ENCODE measurements around the gene RIC3.

Gene RIC3

GRCh38 chr11:8107642-8108041, 61.2 kb downstream of the RIC3 start:
- Histone ChIP-seq H3K4ac (ENCODE audit: low read depth, low read length) (no peak overlapping the region), H3K4me3 (ENCODE audit: low read length) (no peak overlapping the region), H3K18ac (ENCODE audit: low read length) (no peak overlapping the region), H3K79me1 (ENCODE audit: low read length) (no peaks in the 10 kb centered on the region), H3K79me2 (ENCODE audit: control insufficient read depth, insufficient read depth, low read length) (no peaks in the 10 kb centered on the region), H3K4me2 (ENCODE audit: low read length) (no peak overlapping the region), H3K4me1 (ENCODE audit: control insufficient read depth, low read depth, low read length) (no peaks in the 10 kb centered on the region), H3K56ac (ENCODE audit: low read length) (no peak overlapping the region), H2BK120ac (ENCODE audit: low read depth, low read length) (no peak overlapping the region), H3K23ac (ENCODE audit: low read length) (no peak overlapping the region), H2AK5ac (ENCODE audit: low read length) (no peak overlapping the region), H4K5ac (ENCODE audit: low read length) (no peak overlapping the region), H2BK15ac (replicated peaks; ENCODE audit: low read depth) (no peak overlapping the region), H3K27me3 (ENCODE audit: insufficient read depth, low read length, poor library complexity) (no peaks in the 10 kb centered on the region), H3K36me3 (ENCODE audit: control insufficient read depth, insufficient read depth, low read length) (no peaks in the 10 kb centered on the region), H3K9ac (ENCODE audit: low read length) (no peak overlapping the region), H3K27ac (ENCODE audit: low read depth, low read length) (no peak overlapping the region), H4K8ac (ENCODE audit: low read depth, low read length) (no peak overlapping the region), H2BK5ac (ENCODE audit: low read length) (no peak overlapping the region)
- WGBS (ENCODE audit: extremely low coverage, insufficient coverage, low lambda C conversion rate): no CpG with 5 or more reads among the region's 5 CpGs
- no peak for DNase-seq

GRCh38 chr11:8106679-8107078, 62.1 kb downstream of the RIC3 start:
- H2BK5ac ChIP-seq (ENCODE audit: low read length): no peak overlapping the region
- no peaks in the 10 kb centered on the region for H3K79me2 ChIP-seq (ENCODE audit: control insufficient read depth, insufficient read depth, low read length)
- H3K79me1 ChIP-seq (ENCODE audit: low read length): no peaks in the 10 kb centered on the region
- H3K18ac ChIP-seq (ENCODE audit: low read length): no peak overlapping the region
- H3K27ac ChIP-seq (ENCODE audit: low read depth, low read length): no peak overlapping the region
- no peak overlapping the region for H2BK15ac ChIP-seq (replicated peaks; ENCODE audit: low read depth)
- no peaks in the 10 kb centered on the region for H3K27me3 ChIP-seq (ENCODE audit: insufficient read depth, low read length, poor library complexity)
- DNase-seq: no peak
- WGBS (ENCODE audit: extremely low coverage, insufficient coverage, low lambda C conversion rate): no CpG with 5 or more reads among the region's 2 CpGs
- no peak overlapping the region for H4K5ac ChIP-seq (ENCODE audit: low read length)
- no peak overlapping the region for H4K8ac ChIP-seq (ENCODE audit: low read depth, low read length)
- H3K56ac ChIP-seq (ENCODE audit: low read length): no peak overlapping the region
- no peak overlapping the region for H2BK120ac ChIP-seq (ENCODE audit: low read depth, low read length)
- no peak overlapping the region for H2AK5ac ChIP-seq (ENCODE audit: low read length)
- H3K4me1 ChIP-seq (ENCODE audit: control insufficient read depth, low read depth, low read length): no peaks in the 10 kb centered on the region
- no peaks in the 10 kb centered on the region for H3K36me3 ChIP-seq (ENCODE audit: control insufficient read depth, insufficient read depth, low read length)
- H3K4ac ChIP-seq (ENCODE audit: low read depth, low read length): no peak overlapping the region
- H3K23ac ChIP-seq (ENCODE audit: low read length): no peak overlapping the region
- H3K4me2 ChIP-seq (ENCODE audit: low read length): no peak overlapping the region
- no peak overlapping the region for H3K9ac ChIP-seq (ENCODE audit: low read length)
- H3K4me3 ChIP-seq (ENCODE audit: low read length): no peak overlapping the region

- Histone ChIP-seq H3K27me3 (ENCODE audit: insufficient read depth, low read length, poor library complexity) (no peaks in the 10 kb centered on the region), H3K9ac (ENCODE audit: low read length) (no peak overlapping the region), H3K4me1 (ENCODE audit: control insufficient read depth, low read depth, low read length) (no peaks in the 10 kb centered on the region), H3K27ac (ENCODE audit: low read depth, low read length) (no peak overlapping the region), H3K4ac (ENCODE audit: low read depth, low read length) (no peak overlapping the region), H3K18ac (ENCODE audit: low read length) (no peak overlapping the region), H2AK5ac (ENCODE audit: low read length) (no peak overlapping the region), H3K36me3 (ENCODE audit: control insufficient read depth, insufficient read depth, low read length) (no peaks in the 10 kb centered on the region), H4K8ac (ENCODE audit: low read depth, low read length) (no peak overlapping the region), H3K79me2 (ENCODE audit: control insufficient read depth, insufficient read depth, low read length) (no peaks in the 10 kb centered on the region), H3K79me1 (ENCODE audit: low read length) (no peaks in the 10 kb centered on the region), H3K4me3 (ENCODE audit: low read length) (no peak overlapping the region), H3K56ac (ENCODE audit: low read length) (no peak overlapping the region), H2BK5ac (ENCODE audit: low read length) (no peak overlapping the region), H3K4me2 (ENCODE audit: low read length) (no peak overlapping the region), H4K5ac (ENCODE audit: low read length) (no peak overlapping the region), H3K23ac (ENCODE audit: low read length) (no peak overlapping the region), H2BK120ac (ENCODE audit: low read depth, low read length) (no peak overlapping the region), H2BK15ac (replicated peaks; ENCODE audit: low read depth) (no peak overlapping the region)
- DNase-seq: no peak
- WGBS (ENCODE audit: extremely low coverage, insufficient coverage, low lambda C conversion rate): no CpG with 5 or more reads among the region's 3 CpGs
Observed at GRCh38 chr11:8105666-8106065, 63.2 kb downstream of the RIC3 start.

- H3K56ac ChIP-seq (ENCODE audit: low read length): no peak overlapping the region
- H3K23ac ChIP-seq (ENCODE audit: low read length): no peak overlapping the region
- no peak overlapping the region for H4K8ac ChIP-seq (ENCODE audit: low read depth, low read length)
- no peak overlapping the region for H3K9ac ChIP-seq (ENCODE audit: low read length)
- H2BK15ac ChIP-seq (replicated peaks; ENCODE audit: low read depth): no peak overlapping the region
- H2BK5ac ChIP-seq (ENCODE audit: low read length): no peak overlapping the region
- no peak overlapping the region for H3K27ac ChIP-seq (ENCODE audit: low read depth, low read length)
- no peak overlapping the region for H2AK5ac ChIP-seq (ENCODE audit: low read length)
- H2BK120ac ChIP-seq (ENCODE audit: low read depth, low read length): no peak overlapping the region
- no CpG with 5 or more reads among the region's 4 CpGs for WGBS (ENCODE audit: extremely low coverage, insufficient coverage, low lambda C conversion rate)
- H3K79me1 ChIP-seq (ENCODE audit: low read length): no peaks in the 10 kb centered on the region
- no peaks in the 10 kb centered on the region for H3K36me3 ChIP-seq (ENCODE audit: control insufficient read depth, insufficient read depth, low read length)
- H3K4me1 ChIP-seq (ENCODE audit: control insufficient read depth, low read depth, low read length): no peaks in the 10 kb centered on the region
- DNase-seq: no peak
- H4K5ac ChIP-seq (ENCODE audit: low read length): no peak overlapping the region
- no peak overlapping the region for H3K4me3 ChIP-seq (ENCODE audit: low read length)
- H3K4me2 ChIP-seq (ENCODE audit: low read length): no peak overlapping the region
- no peak overlapping the region for H3K18ac ChIP-seq (ENCODE audit: low read length)
- no peak overlapping the region for H3K4ac ChIP-seq (ENCODE audit: low read depth, low read length)
- H3K79me2 ChIP-seq (ENCODE audit: control insufficient read depth, insufficient read depth, low read length): no peaks in the 10 kb centered on the region
- H3K27me3 ChIP-seq (ENCODE audit: insufficient read depth, low read length, poor library complexity): no peaks in the 10 kb centered on the region
Observed at GRCh38 chr11:8105133-8105532, 63.7 kb downstream of the RIC3 start.

GRCh38 chr11:8103909-8104308, 64.9 kb downstream of the RIC3 start:
- Histone ChIP-seq H3K56ac (ENCODE audit: low read length) (no peak overlapping the region), H3K4me2 (ENCODE audit: low read length) (no peak overlapping the region), H3K23ac (ENCODE audit: low read length) (no peak overlapping the region), H4K8ac (ENCODE audit: low read depth, low read length) (no peak overlapping the region), H3K4me3 (ENCODE audit: low read length) (no peak overlapping the region), H3K9ac (ENCODE audit: low read length) (no peak overlapping the region), H3K4ac (ENCODE audit: low read depth, low read length) (no peak overlapping the region), H2BK5ac (ENCODE audit: low read length) (no peak overlapping the region), H3K27me3 (ENCODE audit: insufficient read depth, low read length, poor library complexity) (no peaks in the 10 kb centered on the region), H3K27ac (ENCODE audit: low read depth, low read length) (no peak overlapping the region), H3K79me1 (ENCODE audit: low read length) (no peaks in the 10 kb centered on the region), H2BK15ac (replicated peaks; ENCODE audit: low read depth) (no peak overlapping the region), H2BK120ac (ENCODE audit: low read depth, low read length) (no peak overlapping the region), H3K79me2 (ENCODE audit: control insufficient read depth, insufficient read depth, low read length) (no peaks in the 10 kb centered on the region), H3K36me3 (ENCODE audit: control insufficient read depth, insufficient read depth, low read length) (no peaks in the 10 kb centered on the region), H3K18ac (ENCODE audit: low read length) (no peak overlapping the region), H3K4me1 (ENCODE audit: control insufficient read depth, low read depth, low read length) (no peaks in the 10 kb centered on the region), H2AK5ac (ENCODE audit: low read length) (no peak overlapping the region), H4K5ac (ENCODE audit: low read length) (no peak overlapping the region)
- WGBS (ENCODE audit: extremely low coverage, insufficient coverage, low lambda C conversion rate): no CpG with 5 or more reads among the region's 2 CpGs
- DNase-seq: no peak

- Histone ChIP-seq H3K56ac (ENCODE audit: low read length) (no peak overlapping the region), H3K4me2 (ENCODE audit: low read length) (no peak overlapping the region), H3K23ac (ENCODE audit: low read length) (no peak overlapping the region), H3K36me3 (ENCODE audit: control insufficient read depth, insufficient read depth, low read length) (no peaks in the 10 kb centered on the region), H2BK15ac (replicated peaks; ENCODE audit: low read depth) (no peak overlapping the region), H3K4ac (ENCODE audit: low read depth, low read length) (no peak overlapping the region), H3K27ac (ENCODE audit: low read depth, low read length) (no peak overlapping the region), H2BK5ac (ENCODE audit: low read length) (no peak overlapping the region), H3K9ac (ENCODE audit: low read length) (no peak overlapping the region), H3K79me2 (ENCODE audit: control insufficient read depth, insufficient read depth, low read length) (no peaks in the 10 kb centered on the region), H2BK120ac (ENCODE audit: low read depth, low read length) (no peak overlapping the region), H3K4me1 (ENCODE audit: control insufficient read depth, low read depth, low read length) (no peaks in the 10 kb centered on the region), H3K18ac (ENCODE audit: low read length) (no peak overlapping the region), H3K4me3 (ENCODE audit: low read length) (no peak overlapping the region), H4K5ac (ENCODE audit: low read length) (no peak overlapping the region), H2AK5ac (ENCODE audit: low read length) (no peak overlapping the region), H3K27me3 (ENCODE audit: insufficient read depth, low read length, poor library complexity) (no peaks in the 10 kb centered on the region), H4K8ac (ENCODE audit: low read depth, low read length) (no peak overlapping the region), H3K79me1 (ENCODE audit: low read length) (no peaks in the 10 kb centered on the region)
- no peak for DNase-seq
- no CpG with 5 or more reads among the region's 7 CpGs for WGBS (ENCODE audit: extremely low coverage, insufficient coverage, low lambda C conversion rate)
Observed at GRCh38 chr11:8102965-8103364, 65.9 kb downstream of the RIC3 start.

All from mesendoderm (in vitro differentiated cells).